ENCODE data around the gene CD101. TPM values are rescaled to one million over a fixed set of nuclear protein-coding genes. Genes with fewer than 3 reads are reported as not detected.

CD101 gene
- total RNA-seq, 1 experiment from 2014 or later = 1.8 TPM

GRCh38 chr1:116958110-116958509 lies 43.5 kb upstream of the CD101 start:
- Histone ChIP-seq H3K14ac (ENCODE audit: insufficient read depth, low read length) (no peak overlapping the region), H3K9me3 (ENCODE audit: control insufficient read depth, low read depth, low read length) (no peaks in the 10 kb centered on the region), H3K79me1 (ENCODE audit: insufficient read depth, low read depth, low read length, poor library complexity, severe bottlenecking) (no peaks in the 10 kb centered on the region), H2BK20ac (ENCODE audit: low read depth, low read length, poor library complexity, severe bottlenecking) (no peak overlapping the region), H3K23me2 (ENCODE audit: insufficient read length, low read depth, low read length, poor library complexity, severe bottlenecking) (no peaks in the 10 kb centered on the region), H2BK12ac (ENCODE audit: insufficient read length, low read depth, low read length) (no peak overlapping the region), H4K5ac (ENCODE audit: insufficient read length, low read depth, low read length) (no peak overlapping the region), H3K4ac (ENCODE audit: low read depth, low read length) (no peak overlapping the region), H3K4me2 (ENCODE audit: insufficient read depth, insufficient read length, low read length) (no peak overlapping the region), H2BK15ac (ENCODE audit: low read depth, low read length) (no peak overlapping the region), H4K91ac (ENCODE audit: insufficient read length, low read depth, low read length) (no peak overlapping the region), H2BK120ac (ENCODE audit: low read depth, low read length, poor library complexity, severe bottlenecking) (no peak overlapping the region), H3K79me2 (ENCODE audit: insufficient read depth, low read length) (no peaks in the 10 kb centered on the region), H3K56ac (ENCODE audit: insufficient read length, low read depth, low read length) (no peak overlapping the region), H3K23ac (ENCODE audit: insufficient read length, low read depth, low read length) (no peak overlapping the region), H3K18ac (ENCODE audit: insufficient read length, low read depth, low read length) (no peak overlapping the region), H3K27me3 (ENCODE audit: insufficient read depth, low read length) (no peaks in the 10 kb centered on the region), H2AK5ac (ENCODE audit: insufficient read length, low read length) (no peak overlapping the region), H2AFZ (ENCODE audit: low read length) (no peak overlapping the region), H3T11ph (ENCODE audit: low read length) (no peak overlapping the region), H3K9ac (ENCODE audit: extremely low read depth, insufficient read length, low read length) (no peak overlapping the region), H2BK5ac (ENCODE audit: insufficient read length, low read length) (no peak overlapping the region), H3K4me1 (ENCODE audit: insufficient read depth, low read length) (peaks cover 5% of the 10 kb centered on the region; the same call in 1 of the 2 replicates), H4K8ac (replicated peaks; ENCODE audit: insufficient read length, low read depth, low read length) (no peak overlapping the region), H4K20me1 (ENCODE audit: control insufficient read depth, insufficient read depth, insufficient read length) (peaks cover 2% of the 10 kb centered on the region), H3K27ac (ENCODE audit: insufficient read length, low read depth, low read length) (no peak overlapping the region)
- no peak overlapping the region for H3K4me3 Mint-ChIP-seq
- H3K9me3 Mint-ChIP-seq = no peaks in the 10 kb centered on the region
- no peak for DNase-seq
- peaks cover 2 to 6% (median 5%) of the 10 kb centered on the region in 3 experiments; a peak in 5 of 7 replicates for H3K36me3 Mint-ChIP-seq (ENCODE audit: insufficient read depth in 1 of 3, low read depth in 3 of 3)
- no peaks in the 10 kb centered on the region for H3K27me3 Mint-ChIP-seq (ENCODE audit: low read depth)
- no peak for TF ChIP-seq CTCF (conservative IDR thresholded peaks at IDR 0.05)
- WGBS (ENCODE audit: extremely low coverage, insufficient read length, low lambda C conversion rate) = no CpG with 5 or more reads among the region's 4 CpGs
- no peak overlapping the region for H3K27ac Mint-ChIP-seq
- H3K4me1 Mint-ChIP-seq = peaks cover 7 to 10% of the 10 kb centered on the region in 2 experiments; a peak in 3 of 4 replicates

All from H9 (cell line).